Non-pigmented ciliary epithelial cell (primary cell): ENCODE results near the gene CCDC8.
"Not testable (repeated sequence)": the region's sequence is repeated elsewhere in the genome, so short reads cannot be mapped to it uniquely, and the experiment has no call there.

ENCODE experiments used
- DNase-seq: peaks from one replicate; pipeline ENCODE4 v3.0.0-alpha.2; 2010; ENCODE audit warnings: low read depth

Gene CCDC8

GRCh38 chr19:46404753-46405468 lies 8.5 kb downstream of the CCDC8 start:
- no peak for DNase-seq

- no peak for DNase-seq
Observed at GRCh38 chr19:46404055-46404752, 9.2 kb downstream of the CCDC8 start.

- DNase-seq: no peak
Observed at GRCh38 chr19:46402725-46403124, 10.6 kb downstream of the CCDC8 start.

DNA sequence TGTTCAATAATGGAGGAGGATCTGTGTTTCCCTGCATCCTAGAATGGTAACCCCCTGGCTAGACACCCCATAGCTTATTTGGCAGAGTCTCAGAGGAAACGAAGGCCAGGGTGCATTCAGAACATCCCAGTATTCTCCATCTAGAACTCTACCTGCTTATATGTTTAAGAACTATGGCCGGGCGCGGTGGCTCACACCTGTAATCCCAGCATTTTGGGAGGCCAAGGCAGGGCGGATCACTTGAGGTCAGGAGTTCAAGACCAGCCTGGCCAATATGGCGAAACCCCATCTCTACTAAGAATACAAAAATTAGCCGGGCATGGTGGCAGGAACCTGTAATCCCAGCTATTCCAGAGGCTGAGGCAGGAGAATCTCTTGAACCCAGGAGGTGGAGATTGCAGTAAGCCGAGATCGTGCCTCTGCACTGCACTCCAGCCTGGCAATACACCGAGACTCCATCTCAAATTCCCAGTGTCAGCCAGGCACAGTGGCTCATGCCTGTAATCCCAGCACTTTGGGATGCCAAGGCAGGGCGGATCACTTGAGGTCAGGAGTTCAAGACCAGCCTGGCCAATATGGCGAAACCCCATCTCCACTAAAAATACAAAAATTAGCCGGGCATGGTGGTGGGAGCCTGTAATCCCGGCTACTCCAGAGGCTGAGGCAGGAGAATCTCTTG lies 15.4 kb downstream of the CCDC8 start:
- not testable (repeated sequence) for DNase-seq

DNA sequence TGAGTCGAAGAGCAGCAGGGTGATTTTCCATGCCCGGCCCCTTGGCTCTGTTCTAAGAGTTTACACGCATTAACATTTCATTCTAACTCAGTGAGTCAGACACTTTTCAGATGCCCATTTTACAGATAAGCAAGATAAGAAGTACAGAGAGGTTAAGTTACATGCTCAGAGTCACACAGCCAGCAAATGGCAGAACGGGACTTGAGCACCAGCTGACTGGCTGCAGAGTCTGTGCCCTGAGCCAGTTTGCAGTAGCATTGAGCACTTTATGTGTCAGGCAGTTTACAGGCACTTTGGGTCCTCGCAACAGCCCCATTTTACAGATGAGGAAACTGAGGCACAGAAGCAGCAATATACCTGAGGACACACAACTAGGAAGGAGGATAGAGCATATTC lies 19.0 kb downstream of the CCDC8 start:
- no peak for DNase-seq

DNA sequence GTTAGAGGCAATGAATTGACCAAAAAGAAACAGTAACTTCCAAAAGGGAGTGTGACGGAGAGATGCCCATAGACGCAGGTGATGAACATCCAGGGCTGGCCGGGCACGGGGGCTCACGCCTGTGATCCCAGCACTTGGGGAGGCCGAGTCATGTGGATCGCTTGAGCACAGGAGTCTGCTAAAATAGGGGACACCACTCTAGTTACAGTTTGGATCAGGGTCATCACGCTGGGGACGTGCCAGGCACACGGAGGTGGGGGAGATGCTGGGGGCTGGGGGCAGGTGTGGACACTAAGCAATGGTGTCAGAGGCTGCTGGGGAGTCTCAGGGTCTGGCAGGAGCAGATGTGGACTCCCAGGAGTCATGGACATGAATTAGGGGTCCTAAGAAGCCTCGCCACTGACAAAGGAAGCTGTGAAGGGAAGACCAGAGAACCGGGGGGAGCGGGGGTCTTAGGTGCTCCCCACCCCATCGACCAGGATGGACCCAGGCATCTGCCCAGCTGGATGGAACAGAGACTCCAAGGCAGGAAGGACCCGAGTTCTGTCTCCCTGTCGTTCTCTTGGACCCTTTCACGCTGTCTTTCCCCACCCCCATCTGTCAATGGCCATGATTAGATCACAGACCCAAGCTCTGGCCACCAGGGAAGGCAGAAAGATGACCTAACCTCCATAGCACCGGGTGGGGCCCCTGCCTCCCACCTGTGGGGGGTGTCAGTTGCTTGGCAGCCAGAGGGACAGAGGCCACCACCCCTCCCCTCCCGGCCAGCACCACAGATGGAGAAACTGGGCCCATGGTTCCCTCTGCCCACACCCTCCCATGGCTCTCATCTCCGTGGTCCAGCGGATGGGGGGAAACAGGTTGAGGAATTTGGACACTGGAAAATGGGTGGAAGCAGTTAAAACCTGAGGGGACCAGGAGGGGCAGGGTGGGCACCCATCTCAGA lies 19.6 kb downstream of the CCDC8 start:
- no peak for DNase-seq

- DNase-seq: no peak
Observed at GRCh38 chr19:46392837-46393236, 20.5 kb downstream of the CCDC8 start.

- DNase-seq: no peak
Observed at GRCh38 chr19:46392252-46392801, 21.0 kb downstream of the CCDC8 start.

DNA sequence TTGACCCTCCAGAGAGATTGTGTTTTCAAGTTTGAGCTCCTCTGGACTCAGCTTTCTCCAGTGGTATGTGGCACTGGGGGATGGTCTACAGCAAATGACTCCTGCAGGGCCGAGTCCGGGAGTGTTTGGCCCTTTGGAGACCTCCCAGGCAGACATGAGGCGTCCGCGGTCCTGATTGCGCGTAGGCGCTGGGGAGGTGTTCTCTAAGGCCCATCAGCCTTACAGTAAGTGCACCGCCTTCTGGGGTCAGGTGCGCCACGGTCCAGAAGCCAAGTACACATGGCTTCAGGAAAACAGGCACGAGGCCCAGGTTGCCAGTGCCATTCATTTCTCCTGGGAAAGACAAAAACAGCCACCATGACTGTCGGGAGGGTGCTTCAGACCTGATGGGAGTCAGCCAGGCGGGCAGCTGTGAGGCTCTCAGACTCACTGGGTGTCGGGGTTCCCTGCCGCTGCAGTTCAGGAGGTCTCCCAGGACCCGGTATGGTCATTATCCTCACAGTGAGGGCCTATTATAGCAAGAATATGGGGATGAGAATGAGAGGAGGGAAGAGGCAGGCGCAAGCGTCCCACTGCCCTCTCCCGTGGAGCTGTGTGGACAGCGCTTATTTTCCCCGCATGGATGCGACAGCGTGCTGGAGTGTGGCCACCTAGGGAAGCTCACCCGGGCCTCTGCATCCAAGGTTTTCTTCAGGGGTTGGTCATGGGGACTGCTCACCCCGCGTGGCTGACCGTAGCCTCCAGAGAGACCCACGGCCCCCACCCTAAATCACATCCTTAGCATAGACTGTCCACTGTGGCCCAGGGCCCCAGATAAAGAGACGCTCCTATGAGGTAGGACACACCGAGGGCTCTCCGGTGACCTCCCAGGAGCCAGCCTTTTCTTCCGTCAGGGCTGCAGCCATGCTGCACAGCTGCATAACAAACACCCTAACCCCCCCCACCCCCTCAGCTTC lies 21.8 kb downstream of the CCDC8 start:
- DNase-seq: no peak

DNA sequence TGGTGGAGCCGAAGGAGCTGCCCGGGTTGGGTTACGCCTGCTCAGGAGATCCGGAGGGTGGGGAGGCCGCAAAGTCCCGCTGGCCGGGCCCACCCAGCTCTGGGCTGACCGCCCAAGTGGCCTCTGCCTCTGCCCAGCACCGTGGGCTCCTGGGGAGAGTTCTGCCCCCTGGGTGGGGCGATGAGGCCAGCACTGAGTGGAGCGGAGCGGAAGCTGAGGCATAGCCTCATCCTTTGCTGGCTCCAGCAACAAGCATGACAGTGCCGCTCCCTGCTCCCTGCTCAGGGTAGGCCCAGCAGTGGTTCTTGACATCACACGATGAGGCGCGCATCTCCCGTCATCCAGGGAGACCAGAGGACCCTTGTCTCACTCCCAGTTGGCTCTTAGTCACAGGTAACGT lies 22.5 kb downstream of the CCDC8 start:
- DNase-seq: no peak

GRCh38 chr19:46390121-46390858 lies 23.1 kb downstream of the CCDC8 start:
- DNase-seq: no peak

GRCh38 chr19:46388311-46389095 lies 24.9 kb downstream of the CCDC8 start:
- no peak for DNase-seq

- no peak for DNase-seq
Observed at GRCh38 chr19:46387713-46388130, 25.6 kb downstream of the CCDC8 start.

- DNase-seq: no peak
Observed at GRCh38 chr19:46386996-46387712, 26.2 kb downstream of the CCDC8 start.

DNA sequence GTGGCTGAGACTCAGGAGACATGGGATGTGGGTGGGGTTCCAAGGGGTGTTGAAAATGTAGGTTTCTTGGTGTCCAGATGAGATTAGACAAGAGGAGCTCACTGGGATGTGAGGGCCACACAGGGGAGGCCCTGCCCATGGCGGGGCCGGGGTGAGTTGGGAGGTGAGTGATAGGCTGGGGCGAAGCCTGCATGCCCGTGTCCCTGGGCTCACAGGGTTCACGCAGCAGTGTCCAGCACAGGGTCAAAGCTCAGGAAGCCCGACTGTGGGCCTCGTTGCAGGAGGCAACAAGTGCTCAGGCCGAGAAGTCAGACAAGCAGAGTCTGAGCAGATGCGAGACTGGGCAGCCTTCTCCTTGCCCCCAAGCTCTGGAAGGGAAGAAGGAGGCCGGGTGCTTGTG lies 27.2 kb downstream of the CCDC8 start:
- DNase-seq: no peak

GRCh38 chr19:46385636-46386035 lies 27.7 kb downstream of the CCDC8 start:
- no peak for DNase-seq

- DNase-seq: no peak
Observed at GRCh38 chr19:46384396-46384795, 29.0 kb downstream of the CCDC8 start.

GRCh38 chr19:46383846-46384245 lies 29.5 kb downstream of the CCDC8 start:
- DNase-seq: no peak
